ENCODE data around the gene SEC22C. TPM values are rescaled to one million over a fixed set of nuclear protein-coding genes. Genes with fewer than 3 reads are reported as not detected.

SEC22C gene
- total and polyA plus RNA-seq, 2 experiments from 2014 or later: 21.9 to 48.3 TPM

DNA sequence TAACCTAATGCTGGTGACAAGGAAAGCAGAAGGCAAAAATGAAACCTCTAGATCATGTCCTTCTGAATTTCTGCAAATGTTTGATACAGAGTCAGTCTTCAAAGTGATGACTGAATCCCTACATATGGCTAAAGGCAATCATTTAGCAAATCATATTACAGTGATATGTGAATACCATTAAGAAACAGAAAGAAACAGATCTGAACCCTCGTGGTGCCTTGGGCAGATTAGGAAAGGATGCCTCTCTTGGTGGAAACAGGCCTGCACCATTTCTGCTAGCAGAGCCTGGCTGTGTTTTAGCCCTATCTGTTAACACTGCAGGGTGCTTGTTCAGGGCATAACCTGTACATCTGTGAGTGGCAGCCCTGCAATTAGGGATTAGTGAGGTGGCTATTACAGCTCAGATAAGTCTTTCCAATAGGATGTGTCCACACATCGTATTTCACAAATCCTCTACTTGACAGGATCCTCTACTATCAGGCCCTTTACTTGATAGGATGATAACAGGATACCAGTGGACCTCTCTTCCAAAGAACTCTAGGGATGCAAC is 12.1 kb downstream of the SEC22C start:
- DNase-seq (ENCODE audit: low spot score) (no peak), ATAC-seq (no peak)
- H2AFZ ChIP-seq: no peak overlapping the region
- H3K4me3 ChIP-seq: no peak overlapping the region
- Mint-ChIP-seq H3K27ac (no peak overlapping the region), H3K4me3 (no peak overlapping the region), H3K9me3 (peaks cover 7% of the 10 kb centered on the region; the same call in 2 of the 3 replicates), H3K36me3 (ENCODE audit: low read depth) (peaks cover 44% of the 10 kb centered on the region), H3K4me1 (peaks cover 7% of the 10 kb centered on the region; the same call in 2 of the 3 replicates), H3K27me3 (ENCODE audit: insufficient read depth, low read depth, poor library complexity) (no peaks in the 10 kb centered on the region)
- no peak overlapping the region for H3K27ac ChIP-seq (ENCODE audit: low read depth)
- H3K79me2 ChIP-seq (replicated peaks; ENCODE audit: insufficient read depth): peaks cover 34% of the 10 kb centered on the region
- H3K4me1 ChIP-seq (ENCODE audit: insufficient read depth): no peaks in the 10 kb centered on the region; the same call in 1 of the 2 replicates
- H4K20me1 ChIP-seq (replicated peaks; ENCODE audit: insufficient read depth): peaks cover 24% of the 10 kb centered on the region
- H3K4me2 ChIP-seq: no peak overlapping the region
- H3K27me3 ChIP-seq (ENCODE audit: insufficient read depth): no peaks in the 10 kb centered on the region
- H3F3A ChIP-seq (replicated peaks; ENCODE audit: low read depth): no peaks in the 10 kb centered on the region
- H3K36me3 ChIP-seq (ENCODE audit: insufficient read depth): peaks cover 7% of the 10 kb centered on the region
- H3K9me2 ChIP-seq (ENCODE audit: insufficient read depth): no peaks in the 10 kb centered on the region
- no peak for TF ChIP-seq POLR2AphosphoS5 (IDR thresholded peaks at IDR 0.05; ENCODE audit: low read depth)
- no peak for TF ChIP-seq STAT1 (IDR thresholded peaks at IDR 0.05; ENCODE audit: unreplicated experiment)
- no peak for TF ChIP-seq CREB1 (CRISPR knock-in tag; IDR thresholded peaks at IDR 0.05; ENCODE audit: low read depth)
- TF ChIP-seq JUNB (IDR thresholded peaks at IDR 0.05; ENCODE audit: unreplicated experiment): no peak
- TF ChIP-seq ZNF331 (CRISPR knock-in tag; IDR thresholded peaks at IDR 0.05; ENCODE audit: low read depth): no peak
- no peak for TF ChIP-seq NANOG (IDR thresholded peaks at IDR 0.05; ENCODE audit: borderline replicate concordance)
- TF ChIP-seq, protein P1, sequence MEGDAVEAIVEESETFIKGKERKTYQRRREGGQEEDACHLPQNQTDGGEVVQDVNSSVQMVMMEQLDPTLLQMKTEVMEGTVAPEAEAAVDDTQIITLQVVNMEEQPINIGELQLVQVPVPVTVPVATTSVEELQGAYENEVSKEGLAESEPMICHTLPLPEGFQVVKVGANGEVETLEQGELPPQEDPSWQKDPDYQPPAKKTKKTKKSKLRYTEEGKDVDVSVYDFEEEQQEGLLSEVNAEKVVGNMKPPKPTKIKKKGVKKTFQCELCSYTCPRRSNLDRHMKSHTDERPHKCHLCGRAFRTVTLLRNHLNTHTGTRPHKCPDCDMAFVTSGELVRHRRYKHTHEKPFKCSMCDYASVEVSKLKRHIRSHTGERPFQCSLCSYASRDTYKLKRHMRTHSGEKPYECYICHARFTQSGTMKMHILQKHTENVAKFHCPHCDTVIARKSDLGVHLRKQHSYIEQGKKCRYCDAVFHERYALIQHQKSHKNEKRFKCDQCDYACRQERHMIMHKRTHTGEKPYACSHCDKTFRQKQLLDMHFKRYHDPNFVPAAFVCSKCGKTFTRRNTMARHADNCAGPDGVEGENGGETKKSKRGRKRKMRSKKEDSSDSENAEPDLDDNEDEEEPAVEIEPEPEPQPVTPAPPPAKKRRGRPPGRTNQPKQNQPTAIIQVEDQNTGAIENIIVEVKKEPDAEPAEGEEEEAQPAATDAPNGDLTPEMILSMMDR (conservative IDR thresholded peaks at IDR 0.05; ENCODE audit: low read depth in 2 of 2): no peak
- TF ChIP-seq ZNF114 (CRISPR knock-in tag; IDR thresholded peaks at IDR 0.05): no peak
- TF ChIP-seq, protein P2, sequence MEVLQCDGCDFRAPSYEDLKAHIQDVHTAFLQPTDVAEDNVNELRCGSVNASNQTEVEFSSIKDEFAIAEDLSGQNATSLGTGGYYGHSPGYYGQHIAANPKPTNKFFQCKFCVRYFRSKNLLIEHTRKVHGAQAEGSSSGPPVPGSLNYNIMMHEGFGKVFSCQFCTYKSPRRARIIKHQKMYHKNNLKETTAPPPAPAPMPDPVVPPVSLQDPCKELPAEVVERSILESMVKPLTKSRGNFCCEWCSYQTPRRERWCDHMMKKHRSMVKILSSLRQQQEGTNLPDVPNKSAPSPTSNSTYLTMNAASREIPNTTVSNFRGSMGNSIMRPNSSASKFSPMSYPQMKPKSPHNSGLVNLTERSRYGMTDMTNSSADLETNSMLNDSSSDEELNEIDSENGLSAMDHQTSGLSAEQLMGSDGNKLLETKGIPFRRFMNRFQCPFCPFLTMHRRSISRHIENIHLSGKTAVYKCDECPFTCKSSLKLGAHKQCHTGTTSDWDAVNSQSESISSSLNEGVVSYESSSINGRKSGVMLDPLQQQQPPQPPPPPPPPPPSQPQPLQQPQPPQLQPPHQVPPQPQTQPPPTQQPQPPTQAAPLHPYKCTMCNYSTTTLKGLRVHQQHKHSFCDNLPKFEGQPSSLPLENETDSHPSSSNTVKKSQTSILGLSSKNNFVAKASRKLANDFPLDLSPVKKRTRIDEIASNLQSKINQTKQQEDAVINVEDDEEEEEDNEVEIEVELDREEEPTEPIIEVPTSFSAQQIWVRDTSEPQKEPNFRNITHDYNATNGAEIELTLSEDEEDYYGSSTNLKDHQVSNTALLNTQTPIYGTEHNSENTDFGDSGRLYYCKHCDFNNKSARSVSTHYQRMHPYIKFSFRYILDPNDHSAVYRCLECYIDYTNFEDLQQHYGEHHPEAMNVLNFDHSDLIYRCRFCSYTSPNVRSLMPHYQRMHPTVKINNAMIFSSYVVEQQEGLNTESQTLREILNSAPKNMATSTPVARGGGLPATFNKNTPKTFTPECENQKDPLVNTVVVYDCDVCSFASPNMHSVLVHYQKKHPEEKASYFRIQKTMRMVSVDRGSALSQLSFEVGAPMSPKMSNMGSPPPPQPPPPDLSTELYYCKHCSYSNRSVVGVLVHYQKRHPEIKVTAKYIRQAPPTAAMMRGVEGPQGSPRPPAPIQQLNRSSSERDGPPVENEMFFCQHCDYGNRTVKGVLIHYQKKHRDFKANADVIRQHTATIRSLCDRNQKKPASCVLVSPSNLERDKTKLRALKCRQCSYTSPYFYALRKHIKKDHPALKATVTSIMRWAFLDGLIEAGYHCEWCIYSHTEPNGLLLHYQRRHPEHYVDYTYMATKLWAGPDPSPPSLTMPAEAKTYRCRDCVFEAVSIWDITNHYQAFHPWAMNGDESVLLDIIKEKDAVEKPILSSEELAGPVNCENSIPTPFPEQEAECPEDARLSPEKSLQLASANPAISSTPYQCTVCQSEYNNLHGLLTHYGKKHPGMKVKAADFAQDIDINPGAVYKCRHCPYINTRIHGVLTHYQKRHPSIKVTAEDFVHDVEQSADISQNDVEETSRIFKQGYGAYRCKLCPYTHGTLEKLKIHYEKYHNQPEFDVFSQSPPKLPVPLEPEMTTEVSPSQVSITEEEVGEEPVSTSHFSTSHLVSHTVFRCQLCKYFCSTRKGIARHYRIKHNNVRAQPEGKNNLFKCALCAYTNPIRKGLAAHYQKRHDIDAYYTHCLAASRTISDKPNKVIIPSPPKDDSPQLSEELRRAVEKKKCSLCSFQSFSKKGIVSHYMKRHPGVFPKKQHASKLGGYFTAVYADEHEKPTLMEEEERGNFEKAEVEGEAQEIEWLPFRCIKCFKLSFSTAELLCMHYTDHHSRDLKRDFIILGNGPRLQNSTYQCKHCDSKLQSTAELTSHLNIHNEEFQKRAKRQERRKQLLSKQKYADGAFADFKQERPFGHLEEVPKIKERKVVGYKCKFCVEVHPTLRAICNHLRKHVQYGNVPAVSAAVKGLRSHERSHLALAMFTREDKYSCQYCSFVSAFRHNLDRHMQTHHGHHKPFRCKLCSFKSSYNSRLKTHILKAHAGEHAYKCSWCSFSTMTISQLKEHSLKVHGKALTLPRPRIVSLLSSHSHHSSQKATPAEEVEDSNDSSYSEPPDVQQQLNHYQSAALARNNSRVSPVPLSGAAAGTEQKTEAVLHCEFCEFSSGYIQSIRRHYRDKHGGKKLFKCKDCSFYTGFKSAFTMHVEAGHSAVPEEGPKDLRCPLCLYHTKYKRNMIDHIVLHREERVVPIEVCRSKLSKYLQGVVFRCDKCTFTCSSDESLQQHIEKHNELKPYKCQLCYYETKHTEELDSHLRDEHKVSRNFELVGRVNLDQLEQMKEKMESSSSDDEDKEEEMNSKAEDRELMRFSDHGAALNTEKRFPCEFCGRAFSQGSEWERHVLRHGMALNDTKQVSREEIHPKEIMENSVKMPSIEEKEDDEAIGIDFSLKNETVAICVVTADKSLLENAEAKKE (CRISPR knock-in tag; IDR thresholded peaks at IDR 0.05): no peak
- no peak for TF ChIP-seq EZH2 (IDR thresholded peaks at IDR 0.05; ENCODE audit: low read depth, unreplicated experiment)
- TF ChIP-seq EZH2phosphoT487 (IDR thresholded peaks at IDR 0.05; ENCODE audit: unreplicated experiment): no peak
- TF ChIP-seq, protein P3, sequence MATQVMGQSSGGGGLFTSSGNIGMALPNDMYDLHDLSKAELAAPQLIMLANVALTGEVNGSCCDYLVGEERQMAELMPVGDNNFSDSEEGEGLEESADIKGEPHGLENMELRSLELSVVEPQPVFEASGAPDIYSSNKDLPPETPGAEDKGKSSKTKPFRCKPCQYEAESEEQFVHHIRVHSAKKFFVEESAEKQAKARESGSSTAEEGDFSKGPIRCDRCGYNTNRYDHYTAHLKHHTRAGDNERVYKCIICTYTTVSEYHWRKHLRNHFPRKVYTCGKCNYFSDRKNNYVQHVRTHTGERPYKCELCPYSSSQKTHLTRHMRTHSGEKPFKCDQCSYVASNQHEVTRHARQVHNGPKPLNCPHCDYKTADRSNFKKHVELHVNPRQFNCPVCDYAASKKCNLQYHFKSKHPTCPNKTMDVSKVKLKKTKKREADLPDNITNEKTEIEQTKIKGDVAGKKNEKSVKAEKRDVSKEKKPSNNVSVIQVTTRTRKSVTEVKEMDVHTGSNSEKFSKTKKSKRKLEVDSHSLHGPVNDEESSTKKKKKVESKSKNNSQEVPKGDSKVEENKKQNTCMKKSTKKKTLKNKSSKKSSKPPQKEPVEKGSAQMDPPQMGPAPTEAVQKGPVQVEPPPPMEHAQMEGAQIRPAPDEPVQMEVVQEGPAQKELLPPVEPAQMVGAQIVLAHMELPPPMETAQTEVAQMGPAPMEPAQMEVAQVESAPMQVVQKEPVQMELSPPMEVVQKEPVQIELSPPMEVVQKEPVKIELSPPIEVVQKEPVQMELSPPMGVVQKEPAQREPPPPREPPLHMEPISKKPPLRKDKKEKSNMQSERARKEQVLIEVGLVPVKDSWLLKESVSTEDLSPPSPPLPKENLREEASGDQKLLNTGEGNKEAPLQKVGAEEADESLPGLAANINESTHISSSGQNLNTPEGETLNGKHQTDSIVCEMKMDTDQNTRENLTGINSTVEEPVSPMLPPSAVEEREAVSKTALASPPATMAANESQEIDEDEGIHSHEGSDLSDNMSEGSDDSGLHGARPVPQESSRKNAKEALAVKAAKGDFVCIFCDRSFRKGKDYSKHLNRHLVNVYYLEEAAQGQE (IDR thresholded peaks at IDR 0.05; ENCODE audit: unreplicated experiment): no peak

Data from GM23338 (cell line).